A673 (cell line): ENCODE data around the gene MYH15. TPM values are rescaled to one million over a fixed set of nuclear protein-coding genes. Genes with fewer than 3 reads are reported as not detected.

Experiments used
- BruUV-seq: library from RNA; stranded (reverse); fragments of 400-500 nt; replicated peaks from 2 replicates; lab custom pipeline; 2021; lab: Mats Ljungman, UMichigan
- CTCF ChIA-PET: fragments of 300-600 bp; sonication (Branson Sonifier 250); formaldehyde crosslinking; loops from one replicate; lab custom pipeline; 2022; ENCODE audit warnings: antibody characterized with exemption; lab: Charles Lee
- POLR2A ChIA-PET: fragments of 300-600 bp; sonication (Branson Sonifier 250); formaldehyde crosslinking; loops from one replicate; lab custom pipeline; 2022; ENCODE audit warnings: antibody characterized with exemption; ENCODE audit not compliant: low non-redundant PET; lab: Charles Lee
- DNase-seq: peaks from one replicate; pipeline ENCODE4 v3.0.0-alpha.2; 2015; ENCODE audit warnings: low spot score
- H3K27ac ChIP-seq: fragments of 200-600 bp; sonication (generic); 2 replicates; pipeline ENCODE4 v1.5.1; 2016; ENCODE audit warnings: mixed run types, low read depth, mild to moderate bottlenecking, mixed read lengths, antibody characterized with exemption, low read length; ENCODE audit not compliant: poor library complexity, severe bottlenecking
- H3K27me3 ChIP-seq: fragments of 200-600 bp; sonication (generic); replicated peaks from 2 replicates; pipeline ENCODE4 v1.6.1; 2017; ENCODE audit warnings: mixed run types, low read depth, mild to moderate bottlenecking, mixed read lengths, antibody characterized with exemption, low read length; ENCODE audit not compliant: insufficient read depth, poor library complexity
- H3K36me3 ChIP-seq: fragments of 200-600 bp; sonication (generic); 2 replicates; pipeline ENCODE4 v1.6.1; 2016; ENCODE audit warnings: mixed run types, mild to moderate bottlenecking, mixed read lengths, antibody characterized with exemption, low read length; ENCODE audit not compliant: insufficient read depth, poor library complexity, severe bottlenecking
- H3K4me1 ChIP-seq: fragments of 200-600 bp; sonication (generic); 2 replicates; pipeline ENCODE4 v1.6.1; 2017; ENCODE audit warnings: mixed run types, mild to moderate bottlenecking, mixed read lengths, antibody characterized with exemption, low read length; ENCODE audit not compliant: insufficient read depth, poor library complexity, severe bottlenecking
- H3K4me3 ChIP-seq: fragments of 200-600 bp; sonication (generic); 2 replicates; pipeline ENCODE4 v1.5.1; 2016; ENCODE audit warnings: low read depth, mixed run types, mild to moderate bottlenecking, mixed read lengths, low read length; ENCODE audit not compliant: poor library complexity, severe bottlenecking
- H3K9me3 ChIP-seq: fragments of 200-600 bp; sonication (generic); 2 replicates; pipeline ENCODE4 v1.6.1; 2016; ENCODE audit warnings: mixed run types, low read depth, mild to moderate bottlenecking, mixed read lengths, antibody characterized with exemption, low read length; ENCODE audit not compliant: poor library complexity, severe bottlenecking
- EZH2 ChIP-seq: fragments of 200-600 bp; sonication (generic); IDR thresholded peaks from 2 replicates; pipeline ENCODE4 v1.6.1; 2017; ENCODE audit warnings: borderline replicate concordance, low read depth, mild to moderate bottlenecking, mixed read lengths, antibody characterized with exemption, low read length; ENCODE audit not compliant: poor library complexity, severe bottlenecking
- intact Hi-C: fragments of 100-400 bp; cut with micrococcal nuclease; formaldehyde crosslinking; loops from one replicate; pipeline ENCODE4 v1.10.0; 2022; ENCODE audit not compliant: unreplicated experiment
- total RNA-seq: library from RNA; stranded (reverse); gene quantifications from 2 replicates; pipeline ENCODE4 v1.2.3, GENCODE V29; 2021
- TF ChIP-seq, protein P1 (sequence below): fragments of 300-800, 200-600 bp; sonication (generic); conservative IDR thresholded peaks from 2 replicates; pipeline ENCODE4 v1.5.1; 2017; ENCODE audit warnings: low read depth, mild to moderate bottlenecking, antibody characterized with exemption, low read length, moderate library complexity, mixed read lengths

MYH15 gene
- total RNA-seq, 1 experiment from 2014 or later = 1.2 TPM

DNA sequence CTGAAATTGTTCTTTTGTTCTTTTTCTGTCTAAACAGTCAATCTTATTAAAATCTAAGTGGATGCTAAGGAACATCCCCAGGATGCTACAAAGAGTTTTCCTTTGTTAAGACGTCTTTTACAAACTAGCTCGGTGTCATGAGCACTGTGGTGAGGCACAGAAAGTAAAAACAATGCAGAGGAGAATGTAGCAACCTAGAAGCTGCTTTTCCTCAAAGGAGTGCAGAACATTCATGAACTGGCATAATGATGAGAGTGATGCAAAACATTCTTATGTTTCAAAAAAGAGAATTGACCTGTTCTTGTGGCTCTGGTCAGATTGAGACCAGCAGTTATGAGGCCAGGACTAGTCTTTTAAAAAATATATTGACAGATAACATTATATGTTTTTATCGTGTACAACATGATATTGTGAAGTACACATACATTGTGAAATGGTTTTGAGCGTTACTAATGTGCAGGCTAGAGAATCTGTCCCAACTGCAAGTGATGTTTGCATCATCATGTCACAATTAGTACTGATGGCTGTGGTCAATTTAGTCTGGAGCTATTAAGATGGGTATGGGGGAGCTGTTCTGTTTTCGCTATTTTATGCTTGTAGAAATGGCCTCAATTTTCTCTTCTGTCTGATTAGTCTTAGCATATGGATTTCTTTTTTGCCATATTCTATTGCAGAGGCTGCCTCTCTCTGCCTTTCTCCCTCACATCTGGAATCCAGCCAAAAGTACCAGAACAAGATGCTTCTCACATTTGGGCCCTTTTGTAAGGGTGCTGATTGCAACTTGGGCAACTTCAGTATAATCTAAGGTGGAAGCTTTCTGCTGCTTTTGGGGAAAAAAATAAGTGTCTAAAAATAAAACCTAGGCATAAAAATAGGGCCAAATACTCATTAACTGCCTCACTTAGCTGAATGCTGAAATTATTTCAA is 163.8 kb downstream of the MYH15 start:
- ChIA-PET POLR2A (no interaction called here), CTCF (no interaction called here)
- BruUV-seq = no TSS peak
- DNase-seq = no peak
- H3K4me3 ChIP-seq = no peak overlapping the region
- no peaks in the 10 kb centered on the region for H3K9me3 ChIP-seq
- TF ChIP-seq, protein P1, sequence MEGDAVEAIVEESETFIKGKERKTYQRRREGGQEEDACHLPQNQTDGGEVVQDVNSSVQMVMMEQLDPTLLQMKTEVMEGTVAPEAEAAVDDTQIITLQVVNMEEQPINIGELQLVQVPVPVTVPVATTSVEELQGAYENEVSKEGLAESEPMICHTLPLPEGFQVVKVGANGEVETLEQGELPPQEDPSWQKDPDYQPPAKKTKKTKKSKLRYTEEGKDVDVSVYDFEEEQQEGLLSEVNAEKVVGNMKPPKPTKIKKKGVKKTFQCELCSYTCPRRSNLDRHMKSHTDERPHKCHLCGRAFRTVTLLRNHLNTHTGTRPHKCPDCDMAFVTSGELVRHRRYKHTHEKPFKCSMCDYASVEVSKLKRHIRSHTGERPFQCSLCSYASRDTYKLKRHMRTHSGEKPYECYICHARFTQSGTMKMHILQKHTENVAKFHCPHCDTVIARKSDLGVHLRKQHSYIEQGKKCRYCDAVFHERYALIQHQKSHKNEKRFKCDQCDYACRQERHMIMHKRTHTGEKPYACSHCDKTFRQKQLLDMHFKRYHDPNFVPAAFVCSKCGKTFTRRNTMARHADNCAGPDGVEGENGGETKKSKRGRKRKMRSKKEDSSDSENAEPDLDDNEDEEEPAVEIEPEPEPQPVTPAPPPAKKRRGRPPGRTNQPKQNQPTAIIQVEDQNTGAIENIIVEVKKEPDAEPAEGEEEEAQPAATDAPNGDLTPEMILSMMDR = no peak
- TF ChIP-seq EZH2 = no peak
- no peaks in the 10 kb centered on the region for H3K36me3 ChIP-seq
- intact Hi-C loops = no loop called here
- H3K4me1 ChIP-seq = no peaks in the 10 kb centered on the region
- no peaks in the 10 kb centered on the region for H3K27me3 ChIP-seq
- H3K27ac ChIP-seq = no peak overlapping the region

DNA sequence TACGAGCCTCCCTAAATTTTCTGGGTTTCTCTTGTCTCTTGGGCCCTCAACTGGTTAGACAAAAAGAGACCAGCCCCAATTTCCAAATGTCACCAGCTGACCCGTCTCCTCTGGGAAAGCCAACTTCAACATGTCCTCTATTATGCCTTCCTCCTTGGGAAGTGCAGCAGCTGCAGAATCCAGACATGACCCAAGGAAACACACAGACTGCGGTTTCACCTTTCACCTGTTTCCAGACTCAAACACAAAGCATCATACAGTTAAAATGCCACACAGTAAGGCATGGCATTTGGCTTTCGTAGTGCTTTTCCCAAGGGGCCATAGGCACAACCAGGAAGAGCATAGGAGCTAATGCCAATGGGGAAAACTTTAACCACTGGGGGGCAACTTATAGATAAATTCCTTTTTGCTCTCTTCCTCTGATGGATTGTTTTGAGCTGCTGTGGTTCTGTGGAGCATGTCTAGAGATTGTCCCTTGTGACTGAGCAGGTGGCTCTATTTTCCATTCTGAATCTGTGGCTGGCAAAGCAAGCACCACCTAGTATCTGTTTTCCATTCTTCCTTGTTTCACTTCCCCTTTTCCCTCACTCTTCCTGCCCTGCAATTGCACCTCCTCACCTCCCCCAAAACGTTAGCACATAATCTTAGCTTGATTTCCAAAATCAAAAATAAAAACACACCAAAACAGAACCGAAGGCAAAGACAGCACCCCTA is 164.7 kb downstream of the MYH15 start:
- no peak for TF ChIP-seq EZH2
- TF ChIP-seq, protein P1 = no peak
- no peaks in the 10 kb centered on the region for H3K9me3 ChIP-seq
- no TSS peak for BruUV-seq
- no peaks in the 10 kb centered on the region for H3K36me3 ChIP-seq
- H3K27ac ChIP-seq = no peak overlapping the region
- no peak overlapping the region for H3K4me3 ChIP-seq
- POLR2A ChIA-PET = no interaction called here
- DNase-seq = no peak
- intact Hi-C loops = no loop called here
- H3K27me3 ChIP-seq = no peaks in the 10 kb centered on the region
- no peaks in the 10 kb centered on the region for H3K4me1 ChIP-seq
- CTCF ChIA-PET = no interaction called here

DNA sequence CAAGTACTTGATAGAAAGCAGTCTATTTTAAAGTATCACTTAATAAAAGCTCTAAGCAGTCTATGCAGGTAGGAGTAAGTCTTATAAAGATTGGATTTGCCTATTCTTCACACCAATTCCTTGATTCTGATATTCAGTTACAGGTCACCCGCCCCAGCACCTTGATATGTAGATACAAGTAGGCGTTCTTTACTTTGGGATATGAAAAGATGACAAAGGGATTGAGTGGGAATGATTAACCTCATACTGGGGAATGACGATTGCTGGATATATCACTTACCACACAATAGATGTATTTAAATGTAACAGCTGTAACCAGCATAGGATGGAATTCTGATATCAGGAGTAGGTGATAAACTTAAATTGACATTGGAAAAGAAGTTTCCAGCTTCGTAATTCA is 166.9 kb downstream of the MYH15 start:
- intact Hi-C loops = no loop called here
- Histone ChIP-seq H3K4me3 (no peak overlapping the region), H3K9me3 (no peaks in the 10 kb centered on the region), H3K4me1 (no peaks in the 10 kb centered on the region), H3K27me3 (no peaks in the 10 kb centered on the region), H3K36me3 (no peaks in the 10 kb centered on the region), H3K27ac (no peak overlapping the region)
- TF ChIP-seq, protein P1 = no peak
- no peak for TF ChIP-seq EZH2
- ChIA-PET CTCF (no interaction called here), POLR2A (no interaction called here)
- DNase-seq = no peak
- no TSS peak for BruUV-seq
